Smooth muscle cell (in vitro differentiated cells): Measurements from ENCODE around the gene PDCD4. TPM values are rescaled to one million over a fixed set of nuclear protein-coding genes. Genes with fewer than 3 reads are reported as not detected.

ENCODE experiments used
- DNase-seq: peaks from one replicate; lab custom pipeline; 2025; ENCODE audit not compliant: unreplicated experiment; lab: John Stamatoyannopoulos, UW
- H2AFZ ChIP-seq: fragments of 200-600 bp; sonication (generic); 2 replicates; pipeline ENCODE4 v1.6.0; 2016; ENCODE audit warnings: antibody characterized with exemption, low read depth, mild to moderate bottlenecking
- H3F3A ChIP-seq: fragments of 200-600 bp; sonication (generic); 2 replicates; pipeline ENCODE4 v1.6.0; 2017; ENCODE audit warnings: antibody characterized with exemption, low read depth
- H3K27ac ChIP-seq: fragments of 200-600 bp; sonication (generic); 2 replicates; pipeline ENCODE4 v1.5.1; 2016; ENCODE audit warnings: low read depth, mild to moderate bottlenecking
- H3K27me3 ChIP-seq: fragments of 200-600 bp; sonication (generic); 2 replicates; pipeline ENCODE4 v1.6.1; 2016; ENCODE audit warnings: low read depth, mild to moderate bottlenecking
- H3K36me3 ChIP-seq: fragments of 200-600 bp; sonication (generic); 2 replicates; pipeline ENCODE4 v1.5.1; 2016; ENCODE audit warnings: low read depth
- H3K4me1 ChIP-seq: fragments of 200-600 bp; sonication (generic); 2 replicates; pipeline ENCODE4 v1.5.1; 2016; ENCODE audit warnings: low read depth
- H3K4me2 ChIP-seq: fragments of 200-600 bp; sonication (generic); 2 replicates; pipeline ENCODE4 v1.6.0; 2016; ENCODE audit warnings: mild to moderate bottlenecking
- H3K4me3 ChIP-seq: fragments of 200-600 bp; sonication (generic); 2 replicates; pipeline ENCODE4 v1.5.1; 2016; ENCODE audit warnings: mild to moderate bottlenecking
- H3K79me2 ChIP-seq: fragments of 200-600 bp; sonication (generic); 2 replicates; pipeline ENCODE4 v1.6.0; 2016; ENCODE audit warnings: low read depth, mild to moderate bottlenecking
- H3K9ac ChIP-seq: fragments of 200-600 bp; sonication (generic); 2 replicates; pipeline ENCODE4 v1.6.0; 2016; ENCODE audit warnings: low read depth
- H3K9me3 ChIP-seq: fragments of 200-600 bp; sonication (generic); replicated peaks from 2 replicates; pipeline ENCODE4 v1.5.1; 2016; ENCODE audit warnings: low read depth
- H4K20me1 ChIP-seq: fragments of 200-600 bp; sonication (generic); 2 replicates; pipeline ENCODE4 v1.6.0; 2016; ENCODE audit warnings: low read depth
- CTCF ChIP-seq: fragments of 200-600 bp; sonication (generic); IDR thresholded peaks from 2 replicates; pipeline ENCODE4 v1.5.1; 2017; ENCODE audit warnings: borderline replicate concordance, mild to moderate bottlenecking, antibody characterized with exemption; ENCODE audit not compliant: insufficient read depth, poor library complexity, severe bottlenecking
- WGBS: methylation state at CpG from one replicate; pipeline ENCODE4 v1.1.7; 2016; ENCODE audit warnings: low lambda C conversion rate; 5-methylcytosine and 5-hydroxymethylcytosine counted together
- polyA plus RNA-seq: library from polyadenylated mRNA; unstranded; fragments of >200 nt; fragmentation: Nextera tagmentation; extraction: Ambion mirVana; gene quantifications from 2 replicates; pipeline ENCODE4 v1.2.1, GENCODE V29; 2016
- total RNA-seq: library from RNA; depleted of rRNA; stranded (reverse); fragments of >200 nt; gene quantifications from 2 replicates; pipeline ENCODE4 v1.2.3, GENCODE V29; 2014

Gene PDCD4
- total and polyA plus RNA-seq, 2 experiments from 2014 or later = 67.0 to 124 TPM

GRCh38 chr10:110843031-110843430 is 28.7 kb upstream of the PDCD4 start:
- 89% methylated on average over 2 of the region's 2 CpGs for WGBS
- no peak for DNase-seq
- H3K4me2 ChIP-seq = no peak overlapping the region
- H3K36me3 ChIP-seq = no peaks in the 10 kb centered on the region
- H2AFZ ChIP-seq = no peak overlapping the region
- H3F3A ChIP-seq = peaks cover 3% of the 10 kb centered on the region
- no peak overlapping the region for H3K9ac ChIP-seq
- H3K27me3 ChIP-seq = no peaks in the 10 kb centered on the region
- no peaks in the 10 kb centered on the region for H3K9me3 ChIP-seq
- no peaks in the 10 kb centered on the region for H3K79me2 ChIP-seq
- no peak overlapping the region for H3K27ac ChIP-seq
- H4K20me1 ChIP-seq = no peaks in the 10 kb centered on the region
- H3K4me1 ChIP-seq = no peaks in the 10 kb centered on the region
- TF ChIP-seq CTCF = no peak
- H3K4me3 ChIP-seq = no peak overlapping the region

- no peaks in the 10 kb centered on the region for H3F3A ChIP-seq
- H3K4me1 ChIP-seq = no peaks in the 10 kb centered on the region
- no peak overlapping the region for H2AFZ ChIP-seq
- H4K20me1 ChIP-seq = no peaks in the 10 kb centered on the region
- no peaks in the 10 kb centered on the region for H3K79me2 ChIP-seq
- no peak for TF ChIP-seq CTCF
- H3K36me3 ChIP-seq = no peaks in the 10 kb centered on the region
- WGBS = 96% methylated on average over 8 of the region's 8 CpGs
- H3K27me3 ChIP-seq = no peaks in the 10 kb centered on the region
- no peaks in the 10 kb centered on the region for H3K9me3 ChIP-seq
- DNase-seq = no peak
- no peak overlapping the region for H3K4me3 ChIP-seq
- H3K4me2 ChIP-seq = no peak overlapping the region
- no peak overlapping the region for H3K27ac ChIP-seq
- H3K9ac ChIP-seq = no peak overlapping the region
These were observed 27.7 kb upstream of the PDCD4 start for GRCh38 chr10:110843796-110844616.

- no peaks in the 10 kb centered on the region for H3K9me3 ChIP-seq
- no peaks in the 10 kb centered on the region for H3K36me3 ChIP-seq
- no peak overlapping the region for H3K4me2 ChIP-seq
- H3F3A ChIP-seq = no peaks in the 10 kb centered on the region
- no peaks in the 10 kb centered on the region for H3K4me1 ChIP-seq
- no peaks in the 10 kb centered on the region for H3K79me2 ChIP-seq
- no peak overlapping the region for H3K9ac ChIP-seq
- DNase-seq = no peak
- H3K4me3 ChIP-seq = no peak overlapping the region
- WGBS = 93% methylated on average over 4 of the region's 4 CpGs
- H3K27ac ChIP-seq = no peak overlapping the region
- no peaks in the 10 kb centered on the region for H4K20me1 ChIP-seq
- TF ChIP-seq CTCF = no peak
- no peak overlapping the region for H2AFZ ChIP-seq
- H3K27me3 ChIP-seq = no peaks in the 10 kb centered on the region
These were observed 27.2 kb upstream of the PDCD4 start for GRCh38 chr10:110844617-110844881.

GRCh38 chr10:110845192-110845755 is 26.5 kb upstream of the PDCD4 start:
- H3K27ac ChIP-seq = no peak overlapping the region
- no peaks in the 10 kb centered on the region for H3K79me2 ChIP-seq
- no peak overlapping the region for H3K4me2 ChIP-seq
- no peaks in the 10 kb centered on the region for H3K36me3 ChIP-seq
- no peak overlapping the region for H3K4me3 ChIP-seq
- no peak for DNase-seq
- H3K4me1 ChIP-seq = no peaks in the 10 kb centered on the region
- 95% methylated on average over 2 of the region's 2 CpGs for WGBS
- no peaks in the 10 kb centered on the region for H4K20me1 ChIP-seq
- no peaks in the 10 kb centered on the region for H3F3A ChIP-seq
- no peak overlapping the region for H2AFZ ChIP-seq
- no peak for TF ChIP-seq CTCF
- H3K9ac ChIP-seq = no peak overlapping the region
- no peaks in the 10 kb centered on the region for H3K9me3 ChIP-seq
- H3K27me3 ChIP-seq = no peaks in the 10 kb centered on the region
